Ecto neural progenitor cell (in vitro differentiated cells): ENCODE measurements around the gene MCL1.
A peak's percentile ranks its signal among the peaks of the same experiment; 100 is the strongest.

Experiments
- DNase-seq: peaks from one replicate; pipeline ENCODE4 v3.0.0-alpha.2; 2018; ENCODE audit warnings: low spot score

Gene MCL1

GRCh38 chr1:150555971-150556865, 23.2 kb downstream of the MCL1 start:
- DNase-seq, result peak; percentile 60

- no peak for DNase-seq
Observed at GRCh38 chr1:150555198-150555970, 24.0 kb downstream of the MCL1 start.

GRCh38 chr1:150554086-150554452, 25.3 kb downstream of the MCL1 start:
- no peak for DNase-seq

- no peak for DNase-seq
Observed at GRCh38 chr1:150553392-150554085, 25.9 kb downstream of the MCL1 start.

GRCh38 chr1:150552911-150553289, 26.5 kb downstream of the MCL1 start:
- DNase-seq, result no peak

GRCh38 chr1:150552128-150552910, 27.1 kb downstream of the MCL1 start:
- peak; percentile 62 for DNase-seq

- no peak for DNase-seq
Observed at GRCh38 chr1:150551784-150552127, 27.7 kb downstream of the MCL1 start.

- no peak for DNase-seq
Observed at GRCh38 chr1:150551051-150551783, 28.2 kb downstream of the MCL1 start.

GRCh38 chr1:150550222-150551050, 29.0 kb downstream of the MCL1 start:
- DNase-seq, result peak; percentile 63

GRCh38 chr1:150549496-150550221, 29.8 kb downstream of the MCL1 start:
- peak; percentile 75 for DNase-seq

- DNase-seq, result peak; percentile 83
Observed at GRCh38 chr1:150548632-150549495, 30.5 kb downstream of the MCL1 start, which contains the start of gene ADAMTSL4. ADAMTSL4 (plus strand) TSS chr1:150549408; CDS start chr1:150552289, 2,881 bp downstream.

GRCh38 chr1:150548324-150548631, 31.1 kb downstream of the MCL1 start:
- DNase-seq, result no peak

- DNase-seq, result no peak
Observed at GRCh38 chr1:150546294-150546937, 33.0 kb downstream of the MCL1 start.

GRCh38 chr1:150545486-150546032, 33.9 kb downstream of the MCL1 start:
- no peak for DNase-seq

GRCh38 chr1:150544204-150544603, 35.2 kb downstream of the MCL1 start:
- DNase-seq, result no peak

- no peak for DNase-seq
Observed at GRCh38 chr1:150543500-150544143, 35.8 kb downstream of the MCL1 start.
